HG02885 (cell line): ENCODE data around the gene ARTN.
A peak's percentile ranks its signal among the peaks of the same experiment; 100 is the strongest.

ENCODE experiments used
- ATAC-seq: cut with Tn5 transposase; IDR thresholded peaks from one replicate; pipeline ENCODE4 v1.9.1; 2021; ENCODE audit warnings: mild to moderate bottlenecking; ENCODE audit not compliant: unreplicated experiment, poor library complexity

ARTN gene

DNA sequence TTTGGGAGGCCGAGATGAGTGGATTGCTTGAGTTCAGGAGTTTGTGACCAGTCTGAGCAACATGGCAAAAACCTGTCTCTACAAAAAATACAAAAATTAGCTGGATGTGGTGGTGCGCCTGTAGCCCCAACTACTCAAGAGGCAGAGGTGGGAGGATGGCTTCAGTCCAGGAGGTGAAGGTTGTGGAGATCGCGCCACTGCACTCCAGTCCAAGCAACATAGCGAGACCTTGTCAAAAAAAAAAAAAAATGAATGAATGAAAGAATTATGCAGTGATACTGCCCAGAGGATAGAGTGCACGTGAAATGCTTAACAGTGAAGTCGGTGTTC, 35.8 kb downstream of the ARTN start:
- no peak for ATAC-seq

DNA sequence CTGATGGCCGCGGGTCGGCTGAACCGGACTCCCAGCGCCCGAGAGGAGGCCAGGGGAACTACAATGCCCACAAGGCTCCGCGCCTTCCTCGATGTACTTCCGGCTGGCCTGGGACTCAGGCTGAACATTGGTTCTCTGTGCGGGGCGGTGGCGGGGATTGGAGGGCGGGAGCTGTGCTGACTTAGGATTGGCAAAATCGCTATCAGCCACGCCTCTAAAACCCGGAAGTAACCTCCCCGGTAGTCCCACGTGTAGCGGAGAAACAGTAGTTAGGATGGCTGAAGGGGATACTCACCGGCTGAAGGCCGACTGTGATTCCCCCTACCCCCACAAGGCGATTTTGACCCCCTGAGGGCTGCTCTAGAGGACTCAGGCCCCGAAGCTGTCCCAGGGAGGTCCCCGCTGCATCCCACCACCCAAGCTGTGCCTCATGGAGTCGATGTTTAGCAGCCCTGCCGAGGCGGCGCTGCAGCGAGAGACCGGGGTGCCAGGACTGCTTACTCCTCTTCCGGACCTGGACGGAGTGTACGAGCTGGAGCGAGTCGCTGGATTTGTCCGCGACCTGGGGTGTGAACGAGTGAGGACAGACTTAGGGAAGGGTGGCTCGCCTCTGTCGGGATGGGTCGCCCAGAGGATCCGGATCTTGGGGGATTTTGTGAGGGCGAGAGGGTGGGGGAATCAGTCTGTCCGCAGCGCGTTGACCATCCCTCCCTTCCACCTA, 36.3 kb downstream of the ARTN start, which contains the start of gene DPH2:
Gene DPH2 (plus strand): TSS at position 265 of the 721 bp plus-strand sequence. CDS start 166 bp downstream, at position 431.
- ATAC-seq, result peak; percentile 90

DNA sequence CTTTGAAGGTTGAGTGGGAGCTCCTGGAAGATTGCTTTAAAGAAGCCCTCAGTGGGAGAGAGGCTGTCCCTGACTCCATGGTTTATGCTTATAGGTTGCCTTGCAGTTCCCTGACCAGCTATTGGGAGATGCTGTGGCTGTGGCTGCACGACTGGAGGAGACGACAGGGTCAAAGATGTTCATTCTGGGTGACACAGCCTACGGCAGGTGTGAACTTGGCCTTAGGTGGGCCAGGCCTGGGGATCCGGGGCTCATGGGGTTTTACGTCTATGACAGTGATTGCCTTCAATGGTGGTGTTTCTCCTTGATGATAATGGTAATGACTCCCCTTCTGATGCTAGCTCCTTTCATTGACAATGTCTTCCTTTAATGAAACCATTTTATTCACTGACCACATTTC, 36.9 kb downstream of the ARTN start:
- no peak for ATAC-seq

DNA sequence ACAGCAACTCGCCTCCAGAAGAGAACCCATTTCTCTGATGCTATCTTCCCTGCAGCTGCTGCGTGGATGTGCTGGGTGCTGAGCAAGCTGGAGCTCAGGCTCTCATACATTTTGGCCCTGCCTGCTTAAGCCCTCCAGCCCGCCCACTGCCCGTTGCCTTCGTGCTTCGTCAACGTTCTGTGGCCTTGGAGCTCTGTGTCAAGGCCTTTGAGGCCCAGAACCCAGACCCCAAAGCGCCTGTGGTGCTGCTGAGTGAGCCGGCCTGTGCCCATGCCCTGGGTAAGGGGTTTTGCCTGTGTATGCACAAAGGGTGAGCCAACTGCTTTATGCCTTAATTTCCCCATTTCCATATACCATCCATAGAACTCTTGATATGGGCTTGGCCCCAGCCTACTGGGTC, 37.3 kb downstream of the ARTN start:
- no peak for ATAC-seq

DNA sequence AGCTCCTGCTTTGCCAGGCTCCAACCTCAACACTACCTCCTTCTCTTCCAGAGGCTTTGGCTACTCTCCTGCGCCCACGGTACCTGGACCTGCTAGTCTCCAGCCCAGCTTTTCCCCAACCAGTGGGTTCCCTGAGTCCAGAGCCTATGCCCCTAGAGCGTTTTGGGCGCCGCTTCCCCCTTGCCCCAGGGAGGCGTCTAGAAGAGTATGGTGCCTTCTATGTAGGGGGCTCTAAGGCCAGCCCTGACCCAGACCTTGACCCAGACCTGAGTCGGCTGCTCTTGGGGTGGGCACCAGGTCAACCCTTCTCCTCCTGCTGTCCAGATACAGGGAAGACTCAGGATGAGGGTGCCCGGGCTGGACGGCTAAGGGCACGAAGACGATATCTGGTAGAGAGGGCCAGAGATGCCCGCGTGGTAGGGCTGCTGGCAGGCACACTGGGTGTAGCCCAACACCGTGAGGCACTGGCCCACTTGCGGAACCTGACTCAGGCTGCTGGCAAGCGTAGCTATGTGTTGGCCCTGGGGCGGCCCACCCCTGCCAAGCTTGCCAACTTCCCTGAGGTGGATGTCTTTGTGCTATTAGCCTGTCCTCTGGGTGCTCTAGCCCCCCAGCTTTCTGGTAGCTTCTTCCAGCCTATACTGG, 37.9 kb downstream of the ARTN start:
- no peak for ATAC-seq

DNA sequence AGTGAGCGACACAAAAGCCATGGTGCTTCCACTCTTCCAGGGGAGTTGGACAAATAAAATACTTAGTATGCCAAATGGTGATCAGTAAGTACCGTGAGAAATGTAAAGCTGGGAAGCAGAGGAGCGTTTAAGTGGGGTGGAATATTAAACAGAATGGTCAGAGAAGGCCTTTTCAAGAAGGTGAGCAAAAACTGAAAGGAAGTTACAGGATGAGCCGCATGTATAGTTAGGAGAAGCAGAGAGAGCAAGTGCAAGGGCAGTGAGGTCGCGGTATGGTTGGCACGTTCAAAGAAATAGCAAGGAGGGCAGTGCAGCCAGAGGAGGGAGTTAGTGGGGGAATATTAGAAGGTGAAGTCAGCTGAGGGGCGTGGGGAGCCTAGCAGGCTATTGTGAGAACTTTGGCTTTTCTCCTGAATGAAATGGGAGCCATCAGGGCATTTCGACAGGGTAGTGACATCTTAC, 40.4 kb downstream of the ARTN start:
- no peak for ATAC-seq

GRCh38 chr1:43974443-43975248, 41.0 kb downstream of the ARTN start, which contains the start of gene ATP6V0B:
Gene ATP6V0B (plus strand): TSS chr1:43974960. CDS start chr1:43975041, 81 bp downstream.
- peak; percentile 69 for ATAC-seq

GRCh38 chr1:43975249-43975961, 41.8 kb downstream of the ARTN start:
- ATAC-seq, result peak; percentile 4

DNA sequence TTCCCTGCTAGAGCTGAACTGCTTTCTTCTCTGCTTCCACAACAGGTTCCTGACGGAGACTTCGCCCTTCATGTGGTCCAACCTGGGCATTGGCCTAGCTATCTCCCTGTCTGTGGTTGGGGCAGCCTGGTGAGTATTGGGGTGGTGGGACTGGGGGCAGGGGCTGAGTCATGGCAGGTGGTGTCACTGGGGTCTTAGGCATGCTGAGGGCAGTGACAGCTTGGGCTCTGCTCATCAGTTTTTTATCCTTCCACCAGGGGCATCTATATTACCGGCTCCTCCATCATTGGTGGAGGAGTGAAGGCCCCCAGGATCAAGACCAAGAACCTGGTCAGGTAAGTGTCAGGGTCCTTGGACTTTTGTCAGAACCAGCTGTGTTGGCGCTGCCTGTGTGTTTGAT, 42.4 kb downstream of the ARTN start:
- ATAC-seq, result no peak

GRCh38 chr1:43976890-43977289, 43.3 kb downstream of the ARTN start:
- no peak for ATAC-seq

DNA sequence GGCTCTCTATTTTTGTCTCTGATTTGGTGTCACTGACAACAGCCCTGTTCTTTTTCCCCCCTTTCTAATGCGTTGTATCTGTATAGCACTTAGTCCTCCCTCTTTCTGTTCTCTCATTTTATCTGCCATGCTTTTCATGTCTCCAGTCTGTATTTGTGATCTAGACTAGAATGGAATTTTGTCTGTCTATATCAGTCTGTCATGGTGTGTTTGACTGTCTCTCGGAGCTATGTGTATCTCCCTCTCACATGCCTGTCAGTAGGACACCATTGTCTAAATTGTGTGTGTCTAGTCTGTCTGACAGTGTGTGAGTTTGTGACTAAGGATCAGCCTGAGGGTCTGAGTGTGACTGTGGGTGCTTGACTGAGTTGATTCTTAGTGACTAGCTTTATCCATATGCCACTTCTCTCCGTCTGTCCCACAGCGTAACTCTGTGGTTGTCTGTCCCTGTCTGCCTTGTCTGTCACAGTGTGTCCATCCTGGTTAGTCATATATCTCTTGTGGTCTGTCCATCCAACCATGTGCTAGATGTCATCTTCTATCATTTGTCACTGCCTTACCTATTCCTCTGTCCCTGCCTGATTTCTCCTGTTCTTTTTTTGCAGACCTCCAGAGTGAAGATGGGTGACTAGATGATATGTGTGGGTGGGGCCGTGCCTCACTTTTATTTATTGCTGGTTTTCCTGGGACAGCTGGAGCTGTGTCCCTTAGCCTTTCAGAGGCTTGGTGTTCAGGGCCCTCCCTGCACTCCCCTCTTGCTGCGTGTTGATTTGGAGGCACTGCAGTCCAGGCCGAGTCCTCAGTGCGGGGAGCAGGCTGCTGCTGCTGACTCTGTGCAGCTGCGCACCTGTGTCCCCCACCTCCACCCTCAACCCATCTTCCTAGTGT, 44.0 kb downstream of the ARTN start:
- no peak for ATAC-seq

DNA sequence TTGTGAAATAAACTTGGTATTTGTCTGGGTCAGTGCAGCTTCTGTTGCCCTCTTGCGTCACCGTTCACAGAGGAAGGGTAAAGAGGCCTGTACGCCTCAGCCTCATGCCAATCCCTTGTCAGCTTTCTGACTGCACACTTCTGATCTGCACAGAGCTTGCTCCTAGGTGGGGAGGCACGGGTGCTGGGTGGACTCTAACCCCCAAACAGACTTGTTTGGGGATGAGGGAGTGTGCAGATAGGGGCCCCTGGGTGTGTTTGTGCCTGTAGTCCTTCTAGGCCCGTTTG, 44.6 kb downstream of the ARTN start:
- no peak for ATAC-seq

DNA sequence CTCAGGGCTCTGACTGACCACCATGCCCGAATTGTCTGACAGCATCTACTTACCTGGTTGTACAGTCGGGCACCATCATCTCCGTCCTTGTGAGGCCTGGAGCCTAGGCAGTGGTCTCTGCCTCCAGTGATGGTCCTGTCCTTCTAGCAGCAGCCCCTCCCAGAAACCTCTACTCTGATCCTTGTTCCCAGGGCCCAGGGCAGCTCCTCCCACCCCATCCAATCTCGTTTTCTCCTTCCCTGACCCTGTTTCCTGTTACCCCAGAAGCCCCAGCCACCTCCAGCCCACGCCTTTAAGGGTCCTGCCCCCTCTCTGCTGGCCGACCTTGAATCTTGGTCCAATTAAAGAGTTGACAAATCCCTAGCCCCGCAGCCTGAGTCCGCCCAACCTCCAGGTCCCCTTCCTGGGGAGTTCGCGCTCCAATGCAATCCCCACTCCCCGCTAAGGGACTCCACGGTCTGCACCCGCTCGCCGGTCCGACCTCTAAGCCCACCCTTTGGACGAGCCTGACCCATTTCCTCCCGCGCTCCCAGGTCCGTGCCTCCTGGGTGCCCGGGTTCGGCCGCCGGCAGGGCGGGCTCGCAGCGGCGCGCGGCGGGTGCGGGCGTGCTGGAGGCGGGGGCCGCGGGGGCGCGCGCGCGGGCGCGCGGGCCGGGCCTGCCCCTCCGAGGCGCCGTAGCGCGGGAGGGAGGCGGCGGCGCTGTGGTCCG, 45.1 kb downstream of the ARTN start, which contains the start of gene B4GALT2:
Gene B4GALT2 (plus strand): TSS at position 660 of the 710 bp plus-strand sequence. CDS start 1,951 bp downstream, outside the sequence.
- peak; percentile 31 for ATAC-seq

GRCh38 chr1:43979261-43979527, 45.6 kb downstream of the ARTN start:
- no peak for ATAC-seq

DNA sequence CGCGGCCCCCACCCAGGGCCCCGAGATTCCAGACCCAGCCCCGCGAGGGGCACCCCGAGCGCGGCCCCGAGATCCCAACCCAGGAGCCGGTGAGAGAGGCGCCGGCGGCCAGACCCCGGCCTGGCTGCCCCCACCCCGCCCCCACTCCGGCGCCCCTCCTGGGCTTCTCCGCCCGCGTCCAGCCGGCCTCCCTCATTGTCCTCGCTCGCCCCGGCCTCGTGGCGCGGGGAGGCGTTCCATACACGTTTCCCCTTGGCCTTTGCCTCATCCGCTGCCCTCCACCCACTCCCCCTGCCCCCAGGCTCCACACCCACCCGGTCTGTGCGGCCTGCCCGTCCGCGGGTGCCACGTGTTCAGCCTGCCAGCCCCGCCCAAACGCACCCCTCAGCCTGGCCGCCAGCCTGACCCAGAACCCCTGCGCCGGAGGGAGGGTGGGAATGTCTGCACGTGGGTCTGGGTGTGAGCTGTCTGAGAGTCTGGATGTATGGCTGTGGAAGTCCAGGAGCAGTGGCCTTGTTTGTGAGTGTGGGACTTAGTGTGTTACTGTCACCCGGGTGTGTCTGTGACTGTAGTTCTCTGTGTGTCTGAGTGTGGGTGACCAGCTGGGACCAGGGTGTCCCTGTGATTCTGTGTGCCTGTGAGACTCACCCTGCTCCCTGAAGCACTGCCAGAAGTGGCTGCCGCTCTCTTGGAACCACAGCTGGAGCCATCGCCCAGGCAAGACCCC, 46.1 kb downstream of the ARTN start:
- no peak for ATAC-seq

DNA sequence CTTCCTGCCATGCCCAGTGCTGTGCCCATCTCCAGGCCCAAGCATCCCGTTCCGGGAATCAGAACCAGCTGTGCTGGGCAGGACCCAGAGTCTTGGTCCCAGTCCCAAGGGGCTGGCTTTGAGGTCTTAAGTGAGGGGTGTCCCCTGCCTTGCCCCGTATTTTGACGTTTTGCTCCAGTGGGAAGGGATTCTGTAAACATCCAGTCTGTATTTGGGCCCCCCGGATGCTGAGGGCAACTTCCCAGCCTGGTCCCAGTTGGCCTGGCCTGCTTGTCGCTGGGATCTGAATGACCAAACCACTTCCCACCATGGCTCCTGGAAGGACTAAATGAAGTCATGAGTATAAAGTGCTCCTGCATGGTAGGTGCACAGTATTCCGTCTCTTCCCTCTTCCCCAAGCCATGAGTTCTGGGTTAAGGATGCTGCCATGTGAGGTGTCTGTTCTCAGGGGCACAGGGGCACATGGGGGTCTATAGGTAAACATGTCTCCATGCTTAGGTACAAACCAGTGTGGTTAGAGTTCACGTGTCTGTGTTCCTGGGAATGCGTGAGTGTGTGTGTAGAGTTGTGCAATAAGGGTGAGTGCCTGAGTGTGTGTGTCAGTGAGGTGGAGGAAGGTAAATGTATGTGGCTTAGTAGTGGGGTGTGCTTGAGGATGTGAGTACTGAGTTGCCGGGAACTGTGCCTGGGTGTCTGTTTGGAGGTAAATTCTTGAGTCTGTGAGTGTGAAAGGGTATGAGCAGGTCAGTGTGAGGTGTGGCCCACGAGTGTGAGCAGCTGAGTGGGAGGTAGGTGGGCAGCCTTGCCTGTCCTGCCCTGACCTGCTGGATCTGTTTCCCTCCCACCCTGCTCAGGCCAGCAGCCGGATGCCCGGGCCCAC, 46.9 kb downstream of the ARTN start:
- ATAC-seq, result no peak

GRCh38 chr1:43981135-43981491, 47.5 kb downstream of the ARTN start:
- no peak for ATAC-seq

- ATAC-seq, result no peak
Measured at GRCh38 chr1:43981636-43982035, 48.0 kb downstream of the ARTN start.
